IMR-90 (cell line): ENCODE measurements around the gene JPT2. TPM values are rescaled to one million over a fixed set of nuclear protein-coding genes. Genes with fewer than 3 reads are reported as not detected.

Source experiments
- ATAC-seq: fragments of 200-7000 bp; cut with Tn5 transposase; 2 replicates; pipeline ENCODE4 v1.9.1; 2020; ENCODE audit warnings: low read depth, mild to moderate bottlenecking, moderate library complexity
- BruUV-seq: library from RNA; stranded (reverse); fragments of 400-500 nt; replicated peaks from 2 replicates; lab custom pipeline; 2021; lab: Mats Ljungman, UMichigan
- CTCF ChIA-PET: fragments of 300-600 bp; formaldehyde crosslinking; extraction: SDS; loops from one replicate; lab custom pipeline; 2021; ENCODE audit warnings: antibody characterized with exemption; lab: Yijun Ruan, JAX
- POLR2A ChIA-PET: fragments of 300-600 bp; sonication (Branson Sonifier 250); formaldehyde crosslinking; loops from one replicate; lab custom pipeline; 2022; ENCODE audit warnings: antibody characterized with exemption; ENCODE audit not compliant: unreplicated experiment; lab: Charles Lee
- DNase-seq: peaks from one replicate; pipeline ENCODE4 v3.0.0; 2013
- H2AFZ ChIP-seq: replicated peaks from 2 replicates; pipeline ENCODE3; 2013; ENCODE audit warnings: low read length, mild to moderate bottlenecking; ENCODE audit not compliant: poor library complexity
- H2AK5ac ChIP-seq: 2 replicates; pipeline ENCODE4 v1.6.1; 2013; ENCODE audit warnings: low read depth, low read length, inconsistent platforms
- H2AK9ac ChIP-seq: replicated peaks from 2 replicates; pipeline ENCODE3; 2013; ENCODE audit warnings: mild to moderate bottlenecking, low read depth, low read length, moderate library complexity; ENCODE audit not compliant: poor library complexity
- H2BK120ac ChIP-seq: 2 replicates; pipeline ENCODE4 v1.6.1; 2013; ENCODE audit warnings: low read depth, low read length, inconsistent platforms
- H2BK15ac ChIP-seq: 3 replicates; pipeline ENCODE4 v1.6.1; 2013; ENCODE audit warnings: low read depth, low read length, inconsistent platforms
- H2BK20ac ChIP-seq: 2 replicates; pipeline ENCODE4 v1.6.1; 2013; ENCODE audit warnings: low read depth, mild to moderate bottlenecking, inconsistent platforms, low read length, moderate library complexity
- H2BK5ac ChIP-seq: 2 replicates; pipeline ENCODE4 v1.6.1; 2013; ENCODE audit warnings: mild to moderate bottlenecking, low read depth, low read length, inconsistent platforms; ENCODE audit not compliant: poor library complexity, severe bottlenecking
- H3K14ac ChIP-seq: replicated peaks from 2 replicates; pipeline ENCODE4 v1.6.1; 2013; ENCODE audit warnings: low read depth, low read length, inconsistent platforms
- H3K18ac ChIP-seq: 2 replicates; pipeline ENCODE4 v1.6.1; 2013; ENCODE audit warnings: low read depth, low read length, control low read depth
- H3K23ac ChIP-seq: 2 replicates; pipeline ENCODE4 v1.6.1; 2013; ENCODE audit warnings: low read depth, low read length, inconsistent platforms
- H3K27ac ChIP-seq: 2 replicates; pipeline ENCODE4 v1.5.1; 2013; ENCODE audit warnings: mild to moderate bottlenecking, control low read depth, low read length; ENCODE audit not compliant: insufficient read depth
- H3K27me3 ChIP-seq: 2 replicates; pipeline ENCODE4 v1.6.1; 2013; ENCODE audit warnings: low read length; ENCODE audit not compliant: control insufficient read depth, insufficient read depth
- H3K36me3 ChIP-seq: 2 replicates; pipeline ENCODE4 v1.6.1; 2013; ENCODE audit warnings: low read length, mixed read lengths; ENCODE audit not compliant: control insufficient read depth, insufficient read depth
- H3K4ac ChIP-seq: 2 replicates; pipeline ENCODE4 v1.6.1; 2013; ENCODE audit warnings: low read depth, low read length, inconsistent platforms
- H3K4me1 ChIP-seq: 2 replicates; pipeline ENCODE4 v1.6.1; 2013; ENCODE audit warnings: low read length, mixed read lengths; ENCODE audit not compliant: control insufficient read depth, insufficient read depth
- H3K4me2 ChIP-seq: 2 replicates; pipeline ENCODE4 v1.6.1; 2013; ENCODE audit warnings: low read depth, mild to moderate bottlenecking, control low read depth, low read length, moderate library complexity
- H3K4me3 ChIP-seq: 2 replicates; pipeline ENCODE4 v1.5.1; 2013; ENCODE audit warnings: low read depth, mild to moderate bottlenecking, control low read depth, low read length, moderate library complexity; ENCODE audit not compliant: insufficient read depth
- H3K56ac ChIP-seq: 2 replicates; pipeline ENCODE4 v1.6.1; 2013; ENCODE audit warnings: low read length, inconsistent platforms; ENCODE audit not compliant: insufficient read depth; ENCODE audit errors: extremely low read depth
- H3K79me1 ChIP-seq, 2 experiments: 2 replicates each; pipeline ENCODE4 v1.6.1; 2013; ENCODE audit warnings: low read length in 2 of 2, inconsistent platforms in 1 of 2, low read depth in 1 of 2
- H3K9ac ChIP-seq: 2 replicates; pipeline ENCODE4 v1.6.1; 2013; ENCODE audit warnings: low read depth, low read length, control low read depth
- H3K9me1 ChIP-seq: 2 replicates; pipeline ENCODE4 v1.6.1; 2013; ENCODE audit warnings: low read length, inconsistent platforms; ENCODE audit not compliant: insufficient read depth
- H3K9me3 ChIP-seq: 2 replicates; pipeline ENCODE4 v1.6.1; 2013; ENCODE audit warnings: low read length; ENCODE audit not compliant: control insufficient read depth, insufficient read depth
- H4K20me1 ChIP-seq: 2 replicates; pipeline ENCODE4 v1.6.1; 2013; ENCODE audit warnings: low read length, inconsistent platforms; ENCODE audit not compliant: insufficient read depth
- H4K5ac ChIP-seq: 2 replicates; pipeline ENCODE4 v1.6.1; 2013; ENCODE audit warnings: mild to moderate bottlenecking, low read depth, low read length, control low read depth
- H4K8ac ChIP-seq, 2 experiments: 2 replicates each; pipeline ENCODE4 v1.6.1; 2013; ENCODE audit warnings: low read depth in 2 of 2, low read length in 2 of 2, control low read depth in 1 of 2, inconsistent platforms in 1 of 2
- H4K91ac ChIP-seq: 2 replicates; pipeline ENCODE4 v1.6.1; 2013; ENCODE audit warnings: low read depth, low read length, inconsistent platforms; ENCODE audit not compliant: insufficient read depth
- CHD1 ChIP-seq: IDR thresholded peaks from 2 replicates; pipeline ENCODE4 v1.6.1; 2012; ENCODE audit warnings: low read depth, low read length, improper control_type of control experiment
- FOS ChIP-seq: fragments of 150-350 bp; IDR thresholded peaks from 2 replicates; pipeline ENCODE4 v1.6.1; 2016; ENCODE audit warnings: low read depth, low read length
- MAFK ChIP-seq: IDR thresholded peaks from 2 replicates; pipeline ENCODE4 v1.6.1; 2012; ENCODE audit warnings: low read depth, low read length, improper control_type of control experiment
- MAZ ChIP-seq: IDR thresholded peaks from 2 replicates; pipeline ENCODE4 v1.6.1; 2012; ENCODE audit warnings: low read depth, mild to moderate bottlenecking, low read length, improper control_type of control experiment, moderate library complexity, borderline replicate concordance
- MXI1 ChIP-seq: IDR thresholded peaks from 2 replicates; pipeline ENCODE4 v1.6.1; 2012; ENCODE audit warnings: low read depth, mild to moderate bottlenecking, low read length, moderate library complexity, borderline replicate concordance
- NFE2L2 ChIP-seq: fragments of 150-350 bp; IDR thresholded peaks from 2 replicates; pipeline ENCODE4 v1.6.1; 2016; ENCODE audit warnings: low read depth, mild to moderate bottlenecking, low read length
- RCOR1 ChIP-seq: IDR thresholded peaks from 2 replicates; pipeline ENCODE4 v1.6.1; 2012; ENCODE audit warnings: mild to moderate bottlenecking, low read length, improper control_type of control experiment; ENCODE audit not compliant: insufficient replicate concordance
- WGBS, 2 experiments: methylation state at CpG; one replicate each; pipeline versions ENCODE4 v1.1.5 to v1.1.7; 2013; ENCODE audit warnings: missing lambda C conversion rate in 2 of 2; ENCODE audit not compliant: insufficient read length in 1 of 2; ENCODE audit errors: extremely low coverage in 2 of 2; 5-methylcytosine and 5-hydroxymethylcytosine counted together
- dilution Hi-C: fragments of 300-500 bp; cut with HindIII; formaldehyde crosslinking; loops from one replicate; pipeline ENCODE4 v1.14.3; 2018; ENCODE audit warnings: low sequenced_read_pairs; ENCODE audit not compliant: unreplicated experiment
- in situ Hi-C: fragments of 300-500 bp; cut with MboI; formaldehyde crosslinking; loops from 3 replicates; pipeline ENCODE4 v1.14.3; 2019; ENCODE audit warnings: low sequenced_read_pairs, inconsistent platforms, mixed read lengths
- intact Hi-C: fragments of 100-400 bp; cut with micrococcal nuclease; formaldehyde crosslinking; loops from 2 replicates; pipeline ENCODE4 v1.10.0; 2022
- polyA plus RNA-seq, 3 experiments: library from polyadenylated mRNA; depleted of rRNA; stranded (reverse); fragments of >200 nt; gene quantifications; 2 replicates each; pipeline ENCODE4 v1.2.3, GENCODE V29; 2012; ENCODE audit warnings: low replicate concordance in 1 of 3
- total RNA-seq: library from RNA; depleted of rRNA; stranded (reverse); fragments of >200 nt; gene quantifications from 2 replicates; pipeline ENCODE4 v1.2.3, GENCODE V29; 2012
- TF ChIP-seq, protein P1 (sequence below): fragments of 150-350 bp; IDR thresholded peaks from 2 replicates; pipeline ENCODE4 v1.6.1; 2016; ENCODE audit warnings: low read depth, mild to moderate bottlenecking, low read length, moderate library complexity, borderline replicate concordance

The JPT2 gene
- total and polyA plus RNA-seq, 2 of the 4 experiments (the other 2 are of a cell fraction) = 40.0 to 41.5 TPM

DNA sequence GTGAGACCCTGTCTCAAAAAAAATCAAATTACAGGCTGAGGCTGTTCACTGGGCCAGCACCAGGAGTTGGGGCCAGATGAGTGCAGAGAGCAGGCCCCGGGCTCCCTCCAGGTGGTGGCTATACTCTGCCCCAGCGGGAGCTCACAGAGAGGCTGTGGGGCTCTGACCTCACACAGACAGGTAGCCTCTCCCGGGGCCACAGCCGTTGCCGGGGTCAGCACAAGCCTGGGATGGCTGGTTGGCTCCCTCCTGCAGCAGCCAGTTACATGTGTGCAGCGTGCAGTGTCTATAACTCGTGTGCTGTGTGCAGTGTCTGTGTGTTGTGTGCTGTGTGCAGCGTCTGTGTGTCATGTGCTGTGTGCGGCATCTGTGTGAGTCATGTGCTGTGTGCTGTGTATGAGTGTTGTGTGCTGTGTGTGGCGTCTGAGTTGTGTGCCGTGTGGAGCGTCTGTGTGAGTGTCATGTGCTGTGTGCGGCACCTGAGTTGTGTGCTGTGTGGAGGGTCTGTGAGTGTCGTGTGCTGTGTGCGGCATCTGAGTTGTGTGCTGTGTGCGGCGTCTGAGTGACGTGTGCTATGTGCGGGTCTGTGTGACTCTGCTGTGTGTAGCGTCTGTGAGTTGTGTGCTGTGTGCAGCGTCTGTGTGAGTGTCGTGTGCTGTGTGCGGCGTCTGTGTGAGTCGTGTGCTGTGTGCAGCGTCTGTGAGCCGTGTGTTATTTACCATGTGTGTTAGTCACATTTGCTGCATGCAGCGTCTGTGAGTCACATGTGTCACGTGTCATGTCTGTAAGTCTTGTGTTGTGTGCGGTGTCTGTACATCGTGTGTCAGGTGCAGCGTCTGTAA, 48.8 kb downstream of the JPT2 start:
- in situ Hi-C loops (no loop called here), dilution Hi-C loops (no loop called here), intact Hi-C loops (no loop called here)
- Histone ChIP-seq H3K36me3 (peaks cover 44% of the 10 kb centered on the region), H2BK5ac (no peak overlapping the region), H3K9me3 (no peaks in the 10 kb centered on the region), H4K5ac (no peak overlapping the region), H4K91ac (no peak overlapping the region), H3K4me3 (no peak overlapping the region), H3K27ac (no peak overlapping the region), H3K4me2 (no peak overlapping the region), H2AK9ac (no peak overlapping the region), H3K27me3 (no peaks in the 10 kb centered on the region), H3K4me1 (peaks cover 6% of the 10 kb centered on the region), H3K79me1 (peaks cover 21 to 52% of the 10 kb centered on the region in 2 experiments), H3K18ac (no peak overlapping the region), H3K14ac (no peak overlapping the region), H3K9ac (no peak overlapping the region), H2BK20ac (no peak overlapping the region), H3K23ac (no peak overlapping the region), H2AFZ (no peak overlapping the region), H4K20me1 (peaks cover 38% of the 10 kb centered on the region), H3K9me1 (peaks cover 8% of the 10 kb centered on the region), H2BK120ac (no peak overlapping the region), H3K4ac (no peak overlapping the region), H3K56ac (no peak overlapping the region), H4K8ac (no peak overlapping the region), H2AK5ac (no peak overlapping the region), H2BK15ac (no peak overlapping the region)
- CTCF ChIA-PET = no interaction called here
- TF ChIP-seq CHD1 (no peak), NFE2L2 (no peak), MAFK (no peak), FOS (no peak), MAZ (no peak), RCOR1 (no peak), MXI1 (no peak)
- TF ChIP-seq, protein P1, sequence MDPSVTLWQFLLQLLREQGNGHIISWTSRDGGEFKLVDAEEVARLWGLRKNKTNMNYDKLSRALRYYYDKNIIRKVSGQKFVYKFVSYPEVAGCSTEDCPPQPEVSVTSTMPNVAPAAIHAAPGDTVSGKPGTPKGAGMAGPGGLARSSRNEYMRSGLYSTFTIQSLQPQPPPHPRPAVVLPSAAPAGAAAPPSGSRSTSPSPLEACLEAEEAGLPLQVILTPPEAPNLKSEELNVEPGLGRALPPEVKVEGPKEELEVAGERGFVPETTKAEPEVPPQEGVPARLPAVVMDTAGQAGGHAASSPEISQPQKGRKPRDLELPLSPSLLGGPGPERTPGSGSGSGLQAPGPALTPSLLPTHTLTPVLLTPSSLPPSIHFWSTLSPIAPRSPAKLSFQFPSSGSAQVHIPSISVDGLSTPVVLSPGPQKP = no peak
- no peak for DNase-seq
- no peak for ATAC-seq
- WGBS, 2 experiments = 99% methylated on average over 17 of the region's 32 CpGs; no CpG with 5 or more reads in 1 of the 2 experiments
- BruUV-seq = no TSS peak
- POLR2A ChIA-PET = interaction anchor here (0.6 kb wide), 1 partner anchor 75 kb away, joined by 4 read pairs; no protein-coding TSS in a partner anchor
